Gastrocnemius medialis (tissue), 4 donors: ENCODE results near the gene TXK.

Experiments
- CTCF ChIP-seq, 5 experiments: fragments of 450-650 bp in 3 of 5; fragments of 200-600 bp in 2 of 5; sonication (generic) in 2 of 5; IDR thresholded peaks in 4 of 5; conservative IDR thresholded peaks in 1 of 5; 1 replicate in 4 of 5; 2 replicates in 1 of 5; pipeline ENCODE4 v1.5.1; 2016 to 2019; ENCODE audit warnings: antibody characterized with exemption in 5 of 5, mild to moderate bottlenecking in 3 of 5, moderate library complexity in 3 of 5
- POLR2A ChIP-seq, 2 donors: fragments of 450-650 bp; IDR thresholded peaks; one replicate each; pipeline ENCODE4 v1.6.1; 2017; ENCODE audit warnings: antibody characterized with exemption in 2 of 2, mild to moderate bottlenecking in 2 of 2, moderate library complexity in 2 of 2

DNA sequence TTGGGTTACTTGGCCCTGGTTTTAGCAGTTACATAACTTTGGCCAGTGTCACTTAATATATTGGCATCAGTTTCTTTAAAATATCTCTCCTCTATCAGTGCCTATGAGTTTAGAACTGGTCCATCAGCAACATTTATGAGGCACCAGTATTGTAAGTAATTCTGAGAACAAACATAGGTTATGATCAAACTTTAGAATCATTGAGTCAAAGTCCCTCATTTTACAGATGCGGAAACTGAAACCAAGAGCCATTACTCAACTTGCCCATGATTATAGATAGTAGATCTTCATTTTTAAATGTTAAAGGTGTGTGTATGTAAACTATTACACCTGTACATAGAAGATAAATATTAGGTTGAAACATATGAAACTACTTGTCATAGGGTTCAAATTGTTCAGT lies 113.0 kb downstream of the TXK start:
- TF ChIP-seq POLR2A (IDR thresholded peaks at IDR 0.05) (no peak), CTCF (IDR thresholded peaks at IDR 0.05 in 4 of 5, conservative IDR thresholded peaks at IDR 0.05 in 1 of 5) (no peak)
